Large intestine (tissue), 12 donors: ENCODE measurements around the gene OR2T8. TPM values are rescaled to one million over a fixed set of nuclear protein-coding genes. Genes with fewer than 3 reads are reported as not detected.

ENCODE experiments used
- DNase-seq, 2 donors: peaks; one replicate each; pipeline versions ENCODE4 v3.0.0 to v3.0.0-alpha.2; 2013
- H3K27ac ChIP-seq: one replicate; pipeline ENCODE4 v1.5.1; 2013; ENCODE audit warnings: low read length
- H3K27me3 ChIP-seq: 2 replicates; pipeline ENCODE4 v1.6.1; 2013; ENCODE audit warnings: low read length; ENCODE audit not compliant: control insufficient read depth, insufficient read depth
- H3K36me3 ChIP-seq: 2 replicates; pipeline ENCODE4 v1.6.1; 2013; ENCODE audit warnings: low read length; ENCODE audit not compliant: control insufficient read depth, insufficient read depth
- H3K4me1 ChIP-seq: one replicate; pipeline ENCODE4 v1.6.1; 2013; ENCODE audit warnings: low read length; ENCODE audit not compliant: control insufficient read depth, insufficient read depth
- H3K4me3 ChIP-seq: one replicate; pipeline ENCODE4 v1.5.1; 2013; ENCODE audit warnings: low read length
- H3K9me3 ChIP-seq: one replicate; pipeline ENCODE4 v1.6.1; 2013; ENCODE audit warnings: mild to moderate bottlenecking, low read depth, low read length, moderate library complexity; ENCODE audit not compliant: control insufficient read depth
- WGBS: methylation state at CpG from one replicate; pipeline ENCODE4 v1.1.5; 2013; ENCODE audit warnings: low lambda C conversion rate; ENCODE audit not compliant: insufficient coverage; 5-methylcytosine and 5-hydroxymethylcytosine counted together
- long read RNA-seq, 11 donors: transcript quantifications; one replicate each; lab custom pipeline, GENCODE V29; 2026
- polyA plus RNA-seq: library from polyadenylated mRNA; unstranded; fragments of 120-200 nt; gene quantifications from one replicate; pipeline ENCODE4 v1.2.1, GENCODE V29; 2013

OR2T8 gene
- polyA plus RNA-seq = 0.09 TPM
- long read RNA-seq, donor 1 = 0 reads
- long read RNA-seq, donor 2 = 0 reads
- long read RNA-seq, donor 3 = 0 reads
- long read RNA-seq, donor 4 = 0 reads
- long read RNA-seq, donor 5 = 0 reads
- long read RNA-seq, donor 6 = 0 reads
- long read RNA-seq, donor 7 = 0 reads
- long read RNA-seq, donor 8 = 0 reads
- long read RNA-seq, donor 9 = 0 reads
- long read RNA-seq, donor 10 = 0 reads
- long read RNA-seq, donor 11 = 0 reads

GRCh38 chr1:247919952-247920351 is at the start of gene OR2T8:
TSS of gene OR2T8 (plus strand) at chr1:247920252. CDS start at chr1:247921018, 766 bp downstream.
- Histone ChIP-seq H3K9me3 (no peaks in the 10 kb centered on the region), H3K27me3 (no peaks in the 10 kb centered on the region), H3K36me3 (no peaks in the 10 kb centered on the region), H3K4me3 (no peak within 1 kb of the TSS), H3K27ac (no peak within 1 kb of the TSS), H3K4me1 (no peaks in the 10 kb centered on the region)
- DNase-seq = no peak
- 100% methylated on average over 1 of the region's 2 CpGs for WGBS

- Histone ChIP-seq H3K27ac (no peak overlapping the region), H3K36me3 (no peaks in the 10 kb centered on the region), H3K9me3 (peaks cover 4% of the 10 kb centered on the region), H3K27me3 (no peaks in the 10 kb centered on the region), H3K4me3 (no peak overlapping the region), H3K4me1 (no peaks in the 10 kb centered on the region)
- WGBS = no CpG with 5 or more reads among the region's 9 CpGs
- DNase-seq = no peak
These were observed 36.7 kb upstream of the OR2T8 start for GRCh38 chr1:247883346-247883745.

GRCh38 chr1:247884797-247885413 is 35.1 kb upstream of the OR2T8 start:
- Histone ChIP-seq H3K4me1 (no peaks in the 10 kb centered on the region), H3K36me3 (no peaks in the 10 kb centered on the region), H3K4me3 (no peak overlapping the region), H3K27me3 (no peaks in the 10 kb centered on the region), H3K9me3 (peaks cover 4% of the 10 kb centered on the region), H3K27ac (no peak overlapping the region)
- no peak for DNase-seq
- 81% methylated on average over 3 of the region's 10 CpGs for WGBS

GRCh38 chr1:247895163-247895637 is 24.9 kb upstream of the OR2T8 start, which contains the start of gene OR2W3:
TSS of gene OR2W3 (plus strand) at chr1:247895587. CDS start at chr1:247895587, 0 bp downstream.
- no peaks in the 10 kb centered on the region for H3K27me3 ChIP-seq
- no peak within 1 kb of the TSS for H3K4me3 ChIP-seq
- H3K4me1 ChIP-seq = no peaks in the 10 kb centered on the region
- no peaks in the 10 kb centered on the region for H3K36me3 ChIP-seq
- no peak for DNase-seq
- no peak within 1 kb of the TSS for H3K27ac ChIP-seq
- peaks cover 7% of the 10 kb centered on the region for H3K9me3 ChIP-seq
- no CpG with 5 or more reads among the region's 2 CpGs for WGBS

GRCh38 chr1:247895976-247896375 is 24.1 kb upstream of the OR2T8 start:
- Histone ChIP-seq H3K4me3 (no peak overlapping the region), H3K9me3 (peaks cover 7% of the 10 kb centered on the region), H3K27me3 (no peaks in the 10 kb centered on the region), H3K27ac (no peak overlapping the region), H3K36me3 (no peaks in the 10 kb centered on the region), H3K4me1 (no peaks in the 10 kb centered on the region)
- no CpG with 5 or more reads among the region's 14 CpGs for WGBS
- DNase-seq = no peak

- H3K4me1 ChIP-seq = no peaks in the 10 kb centered on the region
- peaks cover 9% of the 10 kb centered on the region for H3K9me3 ChIP-seq
- WGBS = 84% methylated on average over 4 of the region's 6 CpGs
- no peak overlapping the region for H3K27ac ChIP-seq
- DNase-seq = no peak
- no peaks in the 10 kb centered on the region for H3K27me3 ChIP-seq
- no peaks in the 10 kb centered on the region for H3K36me3 ChIP-seq
- no peak overlapping the region for H3K4me3 ChIP-seq
These were observed 15.9 kb upstream of the OR2T8 start for GRCh38 chr1:247904122-247904521.

- Histone ChIP-seq H3K9me3 (peaks cover 9% of the 10 kb centered on the region), H3K4me1 (no peaks in the 10 kb centered on the region), H3K36me3 (no peaks in the 10 kb centered on the region), H3K27ac (no peak overlapping the region), H3K4me3 (no peak overlapping the region), H3K27me3 (no peaks in the 10 kb centered on the region)
- no peak for DNase-seq
- WGBS = 100% methylated on average over 3 of the region's 13 CpGs
These were observed 14.9 kb upstream of the OR2T8 start for GRCh38 chr1:247905181-247905580.

- no peaks in the 10 kb centered on the region for H3K27me3 ChIP-seq
- H3K4me3 ChIP-seq = no peak overlapping the region
- H3K36me3 ChIP-seq = no peaks in the 10 kb centered on the region
- 87% methylated on average over 2 of the region's 9 CpGs for WGBS
- no peaks in the 10 kb centered on the region for H3K4me1 ChIP-seq
- DNase-seq = no peak
- peaks cover 9% of the 10 kb centered on the region for H3K9me3 ChIP-seq
- H3K27ac ChIP-seq = no peak overlapping the region
These were observed 14.0 kb upstream of the OR2T8 start for GRCh38 chr1:247905910-247906503.

- DNase-seq = no peak
- H3K27ac ChIP-seq = no peak overlapping the region
These were observed 13.5 kb upstream of the OR2T8 start for GRCh38 chr1:247906504-247907047.

GRCh38 chr1:247908766-247909165 is 11.3 kb upstream of the OR2T8 start:
- H3K4me1 ChIP-seq = no peaks in the 10 kb centered on the region
- H3K9me3 ChIP-seq = peaks cover 13% of the 10 kb centered on the region
- H3K4me3 ChIP-seq = no peak overlapping the region
- DNase-seq = no peak
- no peak overlapping the region for H3K27ac ChIP-seq
- no peaks in the 10 kb centered on the region for H3K27me3 ChIP-seq
- WGBS = no CpG with 5 or more reads among the region's 5 CpGs
- H3K36me3 ChIP-seq = no peaks in the 10 kb centered on the region

More at GRCh38 chr1:247906504-247907047, 13.5 kb upstream of the OR2T8 start:
- Histone ChIP-seq H3K4me3 (no peak overlapping the region), H3K9me3 (peaks cover 9% of the 10 kb centered on the region), H3K4me1 (no peaks in the 10 kb centered on the region), H3K36me3 (no peaks in the 10 kb centered on the region), H3K27me3 (no peaks in the 10 kb centered on the region)
- 100% methylated on average over 1 of the region's 7 CpGs for WGBS
